LNCaP clone FGC (cell line): ENCODE measurements around the gene TMEM44.
A peak's percentile ranks its signal among the peaks of the same experiment; 100 is the strongest.

Source experiments
- DNase-seq: peaks from one replicate; pipeline ENCODE4 v3.0.0-alpha.2; 2011; ENCODE audit warnings: low read depth
- H3K4me3 ChIP-seq: 2 replicates; pipeline ENCODE4 v1.5.1; 2011; ENCODE audit warnings: mild to moderate bottlenecking, low read depth, low read length, control low read depth
- TF ChIP-seq, protein P1 (sequence below): IDR thresholded peaks from 2 replicates; pipeline ENCODE4 v1.5.1; 2012; ENCODE audit warnings: mild to moderate bottlenecking; ENCODE audit not compliant: control insufficient read depth, insufficient read depth; ENCODE audit errors: extremely low read depth

Gene TMEM44

DNA sequence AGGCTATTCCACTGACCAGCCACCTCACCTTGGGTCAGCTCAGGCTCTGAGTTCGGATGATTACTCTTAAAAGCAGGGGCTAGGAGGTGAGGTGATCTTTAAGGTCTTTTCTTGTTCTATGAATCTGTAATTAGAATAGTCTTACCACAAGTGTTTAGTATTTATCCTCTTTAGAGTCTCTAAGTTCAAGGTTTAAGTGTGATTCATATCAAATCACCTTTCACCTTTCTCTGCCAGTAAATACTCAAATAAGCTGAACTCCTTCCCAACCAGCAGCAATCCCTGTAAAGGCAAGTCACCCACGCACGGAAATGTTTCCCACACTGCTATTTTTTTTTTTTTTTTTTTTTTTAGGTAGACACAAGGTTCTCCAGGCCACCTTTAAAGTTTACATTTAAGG is 14.5 kb upstream of the TMEM44 start:
- DNase-seq, result no peak
- H3K4me3 ChIP-seq, result no peak overlapping the region
- TF ChIP-seq, protein P1, sequence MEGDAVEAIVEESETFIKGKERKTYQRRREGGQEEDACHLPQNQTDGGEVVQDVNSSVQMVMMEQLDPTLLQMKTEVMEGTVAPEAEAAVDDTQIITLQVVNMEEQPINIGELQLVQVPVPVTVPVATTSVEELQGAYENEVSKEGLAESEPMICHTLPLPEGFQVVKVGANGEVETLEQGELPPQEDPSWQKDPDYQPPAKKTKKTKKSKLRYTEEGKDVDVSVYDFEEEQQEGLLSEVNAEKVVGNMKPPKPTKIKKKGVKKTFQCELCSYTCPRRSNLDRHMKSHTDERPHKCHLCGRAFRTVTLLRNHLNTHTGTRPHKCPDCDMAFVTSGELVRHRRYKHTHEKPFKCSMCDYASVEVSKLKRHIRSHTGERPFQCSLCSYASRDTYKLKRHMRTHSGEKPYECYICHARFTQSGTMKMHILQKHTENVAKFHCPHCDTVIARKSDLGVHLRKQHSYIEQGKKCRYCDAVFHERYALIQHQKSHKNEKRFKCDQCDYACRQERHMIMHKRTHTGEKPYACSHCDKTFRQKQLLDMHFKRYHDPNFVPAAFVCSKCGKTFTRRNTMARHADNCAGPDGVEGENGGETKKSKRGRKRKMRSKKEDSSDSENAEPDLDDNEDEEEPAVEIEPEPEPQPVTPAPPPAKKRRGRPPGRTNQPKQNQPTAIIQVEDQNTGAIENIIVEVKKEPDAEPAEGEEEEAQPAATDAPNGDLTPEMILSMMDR, result no peak

GRCh38 chr3:194642769-194643168 is 9.6 kb upstream of the TMEM44 start:
- no peak for DNase-seq
- H3K4me3 ChIP-seq, result no peak overlapping the region
- TF ChIP-seq, protein P1, result no peak

DNA sequence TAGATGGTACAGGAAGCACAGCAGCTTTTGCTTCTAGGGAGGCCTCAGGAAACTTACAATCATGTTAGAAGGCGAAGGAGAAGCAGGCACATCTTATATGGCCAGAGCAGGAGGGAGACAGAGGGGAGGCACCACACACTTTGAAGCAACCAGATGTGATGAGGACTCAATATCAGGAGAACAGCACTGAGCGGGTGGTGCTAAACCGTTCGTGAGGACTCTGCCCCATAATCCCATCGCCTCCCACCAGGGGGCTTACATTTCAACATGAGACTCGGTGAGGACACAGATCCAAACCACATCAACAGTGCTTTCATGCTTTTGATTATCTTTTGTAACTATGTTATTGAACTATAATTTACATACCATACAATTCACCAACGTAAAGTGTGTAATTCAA is 7.6 kb upstream of the TMEM44 start:
- no peak overlapping the region for H3K4me3 ChIP-seq
- no peak for DNase-seq
- TF ChIP-seq, protein P1, result no peak

- no peak overlapping the region for H3K4me3 ChIP-seq
- no peak for DNase-seq
- TF ChIP-seq, protein P1, result no peak
Observed at GRCh38 chr3:194638991-194639605, 5.9 kb upstream of the TMEM44 start.

- TF ChIP-seq, protein P1, result no peak
- no peak for DNase-seq
- no peak overlapping the region for H3K4me3 ChIP-seq
Observed at GRCh38 chr3:194637541-194638400, 4.6 kb upstream of the TMEM44 start.

DNA sequence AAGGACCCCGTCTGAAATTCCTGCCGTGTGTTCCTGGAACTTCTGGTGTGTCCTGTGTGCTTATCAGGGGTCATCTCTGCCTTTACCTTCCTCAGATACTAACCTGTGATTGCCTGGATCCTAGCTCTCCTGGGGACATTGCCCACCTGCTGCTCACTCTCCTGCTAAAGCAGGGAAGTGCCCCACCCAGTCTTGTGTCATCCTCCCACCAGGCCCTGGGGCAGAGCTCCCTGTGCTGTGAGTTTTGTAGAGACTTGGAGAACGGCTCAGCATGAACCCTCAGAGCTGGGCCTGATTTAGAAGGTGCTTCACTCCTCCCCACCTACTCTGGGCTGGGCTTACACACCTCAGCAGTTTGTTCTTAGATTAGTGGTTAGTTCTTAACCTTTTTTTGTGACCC is 3.8 kb upstream of the TMEM44 start:
- no peak for DNase-seq
- H3K4me3 ChIP-seq, result no peak overlapping the region
- TF ChIP-seq, protein P1, result no peak

DNA sequence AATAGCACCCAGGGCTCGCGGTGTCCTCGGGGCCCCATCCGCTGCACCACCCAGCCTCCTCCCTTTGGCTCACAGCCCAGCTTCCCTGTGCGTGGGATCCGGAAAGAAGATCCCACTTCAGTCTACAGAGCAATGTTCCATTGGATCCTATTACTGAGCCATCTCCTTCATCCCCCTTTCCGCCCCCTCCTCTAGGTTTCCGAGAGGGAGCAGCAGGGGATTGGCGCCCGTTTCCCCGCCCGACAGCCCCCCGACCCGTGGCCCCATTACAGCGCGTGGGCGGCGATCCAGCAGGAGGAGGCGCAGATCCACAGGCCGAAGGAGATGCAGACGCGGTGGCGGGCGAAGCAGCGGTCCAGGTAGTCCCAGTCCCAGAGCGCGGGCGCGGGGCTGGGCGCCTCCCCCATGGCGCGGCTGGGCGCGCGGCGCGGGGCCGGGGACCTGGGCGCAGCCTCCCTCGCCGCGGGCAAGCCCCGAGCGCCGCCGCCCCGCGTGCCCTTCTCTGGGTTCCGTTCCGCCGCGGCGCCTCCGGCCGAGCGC is 340 bp downstream of the TMEM44 start:
- TF ChIP-seq, protein P1, result no peak
- H3K4me3 ChIP-seq, result peak overlapping the region; percentile 67
- DNase-seq, result no peak
